Neuronal stem cell (in vitro differentiated cells): Measurements from ENCODE around the gene CTDP1.

Experiments used
- DNase-seq: peaks from one replicate; pipeline ENCODE4 v3.0.0-alpha.2; 2013; ENCODE audit warnings: low spot score
- H2AFZ ChIP-seq: one replicate; pipeline ENCODE4 v1.6.1; 2013; ENCODE audit warnings: mild to moderate bottlenecking, low read length, inconsistent platforms
- H2AK5ac ChIP-seq: 2 replicates; pipeline ENCODE4 v1.6.1; 2013; ENCODE audit warnings: low read depth, mild to moderate bottlenecking, inconsistent platforms, low read length, moderate library complexity, mixed read lengths
- H2BK120ac ChIP-seq: 2 replicates; pipeline ENCODE4 v1.6.1; 2013; ENCODE audit warnings: low read depth, mild to moderate bottlenecking, inconsistent platforms, low read length, moderate library complexity, mixed read lengths
- H2BK12ac ChIP-seq: one replicate; pipeline ENCODE4 v1.6.1; 2013; ENCODE audit warnings: low read length, inconsistent platforms
- H2BK15ac ChIP-seq: 2 replicates; pipeline ENCODE4 v1.6.1; 2013; ENCODE audit warnings: mild to moderate bottlenecking, low read length, inconsistent platforms, mixed read lengths
- H2BK5ac ChIP-seq: one replicate; pipeline ENCODE4 v1.6.1; 2013; ENCODE audit warnings: inconsistent platforms, mild to moderate bottlenecking, low read length, moderate library complexity
- H3K14ac ChIP-seq: one replicate; pipeline ENCODE4 v1.6.1; 2013; ENCODE audit warnings: low read length, inconsistent platforms
- H3K18ac ChIP-seq: 2 replicates; pipeline ENCODE4 v1.6.1; 2013; ENCODE audit warnings: low read length, inconsistent platforms
- H3K23ac ChIP-seq: 2 replicates; pipeline ENCODE4 v1.6.1; 2013; ENCODE audit warnings: low read depth, mild to moderate bottlenecking, mixed read lengths, low read length, inconsistent platforms; ENCODE audit not compliant: poor library complexity
- H3K27ac ChIP-seq: replicated peaks from 3 replicates; pipeline ENCODE4 v1.5.1; 2013; ENCODE audit warnings: low read length, inconsistent platforms
- H3K27me3 ChIP-seq, 3 experiments: 2 replicates each; pipeline ENCODE4 v1.6.1; 2013; ENCODE audit warnings: low read length in 3 of 3, mild to moderate bottlenecking in 2 of 3, inconsistent platforms in 1 of 3, low read depth in 1 of 3, mixed read lengths in 1 of 3, moderate library complexity in 1 of 3; ENCODE audit not compliant: control insufficient read depth in 3 of 3, insufficient read depth in 3 of 3
- H3K36me3 ChIP-seq, 2 donors: replicated peaks in 1 of 2; 2 replicates each; pipeline ENCODE4 v1.6.1; 2013; ENCODE audit warnings: low read length in 2 of 2; ENCODE audit not compliant: control insufficient read depth in 2 of 2, insufficient read depth in 2 of 2
- H3K4ac ChIP-seq: 2 replicates; pipeline ENCODE4 v1.6.1; 2013; ENCODE audit warnings: inconsistent platforms, mild to moderate bottlenecking, low read length, moderate library complexity
- H3K4me1 ChIP-seq, 2 donors: 1 replicate in 1 of 2; 2 replicates in 1 of 2; pipeline ENCODE4 v1.6.1; 2013; ENCODE audit warnings: low read length in 2 of 2, low read depth in 1 of 2; ENCODE audit not compliant: control insufficient read depth in 2 of 2, insufficient read depth in 1 of 2
- H3K4me2 ChIP-seq: one replicate; pipeline ENCODE4 v1.6.1; 2013; ENCODE audit warnings: mild to moderate bottlenecking, low read length, inconsistent platforms; ENCODE audit not compliant: insufficient read depth, poor library complexity, severe bottlenecking
- H3K4me3 ChIP-seq, 2 donors: 2 replicates each; pipeline ENCODE4 v1.5.1; 2013; ENCODE audit warnings: low read length in 2 of 2, mild to moderate bottlenecking in 2 of 2, inconsistent platforms in 1 of 2, moderate library complexity in 1 of 2
- H3K79me1 ChIP-seq: one replicate; pipeline ENCODE4 v1.6.1; 2013; ENCODE audit warnings: low read depth, mild to moderate bottlenecking, inconsistent platforms, low read length, moderate library complexity
- H3K9ac ChIP-seq: one replicate; pipeline ENCODE4 v1.6.1; 2013; ENCODE audit warnings: mild to moderate bottlenecking, low read depth, low read length, inconsistent platforms; ENCODE audit not compliant: poor library complexity
- H3K9me3 ChIP-seq, 2 donors: replicated peaks in 1 of 2; 2 replicates each; pipeline versions ENCODE3 to v1.6.1; 2013; ENCODE audit warnings: low read length in 2 of 2, mild to moderate bottlenecking in 2 of 2, inconsistent platforms in 1 of 2, low read depth in 1 of 2, mixed read lengths in 1 of 2, moderate library complexity in 1 of 2; ENCODE audit not compliant: control insufficient read depth in 2 of 2, insufficient read depth in 1 of 2
- H4K8ac ChIP-seq: one replicate; pipeline ENCODE4 v1.6.1; 2013; ENCODE audit warnings: low read depth, mild to moderate bottlenecking, inconsistent platforms, low read length, moderate library complexity
- H4K91ac ChIP-seq: one replicate; pipeline ENCODE4 v1.6.1; 2013; ENCODE audit warnings: low read length, low read depth, mild to moderate bottlenecking, inconsistent platforms; ENCODE audit not compliant: poor library complexity
- WGBS, 2 donors: extraction: QIAGEN DNeasy Blood & Tissue Kit; methylation state at CpG; one replicate each; pipeline ENCODE4 v1.1.7; 2013; ENCODE audit warnings: missing lambda C conversion rate in 2 of 2, mixed read lengths in 1 of 2; ENCODE audit not compliant: insufficient read length in 2 of 2, insufficient replicate concordance in 1 of 2; ENCODE audit errors: extremely low coverage in 2 of 2; 5-methylcytosine and 5-hydroxymethylcytosine counted together

The CTDP1 gene

GRCh38 chr18:79787865-79788733 is 108.5 kb downstream of the CTDP1 start:
- Histone ChIP-seq H3K4me1 (peaks cover 3 to 9% of the 10 kb centered on the region in 2 donors), H3K18ac (peak overlapping the region; percentile 97), H3K4me3 (peak overlapping the region in 1 of 2 donors; percentile 71), H4K8ac (no peak overlapping the region), H4K91ac (peak overlapping the region; percentile 24), H2BK5ac (peak overlapping the region; percentile 32), H3K9me3 (peaks cover 4 to 12% of the 10 kb centered on the region in 2 donors), H3K36me3 (peaks cover 0 to 4% of the 10 kb centered on the region in 2 donors), H2AFZ (peak overlapping the region; percentile 80), H3K9ac (peak overlapping the region; percentile 75), H2BK120ac (no peak overlapping the region), H3K4me2 (peak overlapping the region; percentile 91), H2BK15ac (peak overlapping the region; percentile 87), H3K79me1 (peaks cover 4% of the 10 kb centered on the region), H3K14ac (peak overlapping the region; percentile 38), H3K27ac (no peak overlapping the region), H2BK12ac (peak overlapping the region; percentile 41), H2AK5ac (no peak overlapping the region), H3K23ac (no peak overlapping the region), H3K4ac (peak overlapping the region; percentile 71), H3K27me3 (peaks cover 13 to 91% (median 33%) of the 10 kb centered on the region in 3 experiments)
- WGBS, 2 donors: no CpG with 5 or more reads among the region's 106 CpGs
- DNase-seq: no peak

GRCh38 chr18:79788734-79789085 is 109.1 kb downstream of the CTDP1 start:
- H4K91ac ChIP-seq: peak overlapping the region; percentile 1
- DNase-seq: no peak
- H2AK5ac ChIP-seq: peak overlapping the region; percentile 6
- H3K4me1 ChIP-seq: peaks cover 3 to 9% of the 10 kb centered on the region in 2 donors
- H2AFZ ChIP-seq: no peak overlapping the region
- peak overlapping the region; percentile 88 for H2BK12ac ChIP-seq
- peak overlapping the region; percentile 38 for H3K18ac ChIP-seq
- H3K23ac ChIP-seq: peak overlapping the region; percentile 100
- peak overlapping the region; percentile 37 for H3K9ac ChIP-seq
- H2BK5ac ChIP-seq: no peak overlapping the region
- no peak overlapping the region for H3K27ac ChIP-seq
- H2BK15ac ChIP-seq: peak overlapping the region; percentile 86
- WGBS, 2 donors: no CpG with 5 or more reads among the region's 27 CpGs
- no peak overlapping the region for H2BK120ac ChIP-seq
- peaks cover 4 to 12% of the 10 kb centered on the region in 2 donors for H3K9me3 ChIP-seq
- peak overlapping the region; percentile 91 for H3K4me2 ChIP-seq
- peak overlapping the region; percentile 100 for H3K14ac ChIP-seq
- peak overlapping the region; percentile 94 for H3K4ac ChIP-seq
- peak overlapping the region in 1 of 2 donors; percentile 69 for H3K4me3 ChIP-seq
- peaks cover 13 to 96% (median 33%) of the 10 kb centered on the region in 3 experiments for H3K27me3 ChIP-seq
- peaks cover 4% of the 10 kb centered on the region for H3K79me1 ChIP-seq
- H3K36me3 ChIP-seq: peaks cover 0 to 4% of the 10 kb centered on the region in 2 donors
- no peak overlapping the region for H4K8ac ChIP-seq

- Histone ChIP-seq H3K4me2 (no peak overlapping the region), H3K4ac (peak overlapping the region; percentile 94), H3K4me3 (peak overlapping the region in 1 of 2 donors; percentile 69), H3K4me1 (peaks cover 3 to 9% of the 10 kb centered on the region in 2 donors), H3K79me1 (peaks cover 4% of the 10 kb centered on the region), H2BK12ac (peak overlapping the region; percentile 88), H3K23ac (peak overlapping the region; percentile 100), H3K27ac (peak overlapping the region; percentile 3), H3K9me3 (peaks cover 4 to 12% of the 10 kb centered on the region in 2 donors), H4K91ac (peak overlapping the region; percentile 1), H3K36me3 (peaks cover 0 to 4% of the 10 kb centered on the region in 2 donors), H4K8ac (no peak overlapping the region), H2BK120ac (no peak overlapping the region), H2AK5ac (peak overlapping the region; percentile 6), H2AFZ (no peak overlapping the region), H3K18ac (peak overlapping the region; percentile 38), H2BK5ac (no peak overlapping the region), H2BK15ac (peak overlapping the region; percentile 86), H3K9ac (peak overlapping the region; percentile 37), H3K14ac (peak overlapping the region; percentile 100), H3K27me3 (peaks cover 13 to 92% (median 33%) of the 10 kb centered on the region in 3 experiments)
- no CpG with 5 or more reads among the region's 54 CpGs for WGBS, 2 donors
- DNase-seq: no peak
Measured at GRCh38 chr18:79789091-79789891, 109.7 kb downstream of the CTDP1 start.
